Measurements from ENCODE around the gene ZBTB46. TPM values are rescaled to one million over a fixed set of nuclear protein-coding genes. Genes with fewer than 3 reads are reported as not detected.
"Not testable (repeated sequence)": the region's sequence is repeated elsewhere in the genome, so short reads cannot be mapped to it uniquely, and the experiment has no call there.

Gene ZBTB46
- total RNA-seq, 1 donor from 2014 or later, result 0.53 TPM

GRCh38 chr20:63734111-63734945, 96.7 kb downstream of the ZBTB46 start:
- Histone ChIP-seq H3K4me3 (ENCODE audit: low read depth, low read length) (no peak overlapping the region), H3K36me3 (ENCODE audit: control insufficient read depth, insufficient read depth, low read length) (peaks cover 11% of the 10 kb centered on the region), H3K27me3 (ENCODE audit: control insufficient read depth, insufficient read depth, low read length) (no peaks in the 10 kb centered on the region)
- TF ChIP-seq CTCF (IDR thresholded peaks at IDR 0.05; ENCODE audit: insufficient read depth, low read length, severe bottlenecking), result no peak
- FAIRE-seq, result no peak
- no peak for DNase-seq (ENCODE audit: low read depth)

GRCh38 chr20:63733579-63734081, 97.4 kb downstream of the ZBTB46 start:
- no peaks in the 10 kb centered on the region for H3K27me3 ChIP-seq (ENCODE audit: control insufficient read depth, insufficient read depth, low read length)
- peaks cover 11% of the 10 kb centered on the region for H3K36me3 ChIP-seq (ENCODE audit: control insufficient read depth, insufficient read depth, low read length)
- DNase-seq (ENCODE audit: low read depth) (no peak), FAIRE-seq (no peak)
- TF ChIP-seq CTCF (IDR thresholded peaks at IDR 0.05; ENCODE audit: insufficient read depth, low read length, severe bottlenecking), result no peak
- no peak overlapping the region for H3K4me3 ChIP-seq (ENCODE audit: low read depth, low read length)

- DNase-seq (ENCODE audit: low read depth) (no peak), FAIRE-seq (no peak)
- no peak for TF ChIP-seq CTCF (IDR thresholded peaks at IDR 0.05; ENCODE audit: insufficient read depth, low read length, severe bottlenecking)
- Histone ChIP-seq H3K4me3 (ENCODE audit: low read depth, low read length) (no peak overlapping the region), H3K36me3 (ENCODE audit: control insufficient read depth, insufficient read depth, low read length) (peaks cover 11% of the 10 kb centered on the region), H3K27me3 (ENCODE audit: control insufficient read depth, insufficient read depth, low read length) (no peaks in the 10 kb centered on the region)
These were observed 97.9 kb downstream of the ZBTB46 start for GRCh38 chr20:63733117-63733516.

- TF ChIP-seq CTCF (IDR thresholded peaks at IDR 0.05; ENCODE audit: insufficient read depth, low read length, severe bottlenecking), result no peak
- DNase-seq (ENCODE audit: low read depth) (no peak), FAIRE-seq (no peak)
- Histone ChIP-seq H3K4me3 (ENCODE audit: low read depth, low read length) (no peak overlapping the region), H3K36me3 (ENCODE audit: control insufficient read depth, insufficient read depth, low read length) (peaks cover 11% of the 10 kb centered on the region), H3K27me3 (ENCODE audit: control insufficient read depth, insufficient read depth, low read length) (no peaks in the 10 kb centered on the region)
These were observed 98.7 kb downstream of the ZBTB46 start for GRCh38 chr20:63732118-63733095.

- DNase-seq (ENCODE audit: low read depth), result no peak
- TF ChIP-seq CTCF (IDR thresholded peaks at IDR 0.05; ENCODE audit: insufficient read depth, low read length, severe bottlenecking), result no peak
- peaks cover 11% of the 10 kb centered on the region for H3K36me3 ChIP-seq (ENCODE audit: control insufficient read depth, insufficient read depth, low read length)
- H3K4me3 ChIP-seq (ENCODE audit: low read depth, low read length), result no peak overlapping the region
- FAIRE-seq, result no peak
- no peaks in the 10 kb centered on the region for H3K27me3 ChIP-seq (ENCODE audit: control insufficient read depth, insufficient read depth, low read length)
These were observed 99.7 kb downstream of the ZBTB46 start for GRCh38 chr20:63731410-63731809.

GRCh38 chr20:63730189-63730733, 100.8 kb downstream of the ZBTB46 start:
- FAIRE-seq; H3K4me3 ChIP-seq (ENCODE audit: low read depth, low read length); H3K36me3 ChIP-seq (ENCODE audit: control insufficient read depth, insufficient read depth, low read length); H3K27me3 ChIP-seq (ENCODE audit: control insufficient read depth, insufficient read depth, low read length); DNase-seq (ENCODE audit: low read depth): not testable (repeated sequence)

- H3K4me3 ChIP-seq (ENCODE audit: low read depth, low read length); H3K36me3 ChIP-seq (ENCODE audit: control insufficient read depth, insufficient read depth, low read length); FAIRE-seq; DNase-seq (ENCODE audit: low read depth); H3K27me3 ChIP-seq (ENCODE audit: control insufficient read depth, insufficient read depth, low read length): not testable (repeated sequence)
These were observed 108.0 kb downstream of the ZBTB46 start for GRCh38 chr20:63722967-63723622.
